ENCODE data around the gene PPP1R14C. TPM values are rescaled to one million over a fixed set of nuclear protein-coding genes. Genes with fewer than 3 reads are reported as not detected.
A peak's percentile ranks its signal among the peaks of the same experiment; 100 is the strongest.
"Not testable (repeated sequence)": the region's sequence is repeated elsewhere in the genome, so short reads cannot be mapped to it uniquely, and the experiment has no call there.

PPP1R14C gene
- total and polyA plus RNA-seq, 2 of the 13 experiments (the other 11 are each of a cell fraction or from before 2014, with no cell fraction given), result not detected

DNA sequence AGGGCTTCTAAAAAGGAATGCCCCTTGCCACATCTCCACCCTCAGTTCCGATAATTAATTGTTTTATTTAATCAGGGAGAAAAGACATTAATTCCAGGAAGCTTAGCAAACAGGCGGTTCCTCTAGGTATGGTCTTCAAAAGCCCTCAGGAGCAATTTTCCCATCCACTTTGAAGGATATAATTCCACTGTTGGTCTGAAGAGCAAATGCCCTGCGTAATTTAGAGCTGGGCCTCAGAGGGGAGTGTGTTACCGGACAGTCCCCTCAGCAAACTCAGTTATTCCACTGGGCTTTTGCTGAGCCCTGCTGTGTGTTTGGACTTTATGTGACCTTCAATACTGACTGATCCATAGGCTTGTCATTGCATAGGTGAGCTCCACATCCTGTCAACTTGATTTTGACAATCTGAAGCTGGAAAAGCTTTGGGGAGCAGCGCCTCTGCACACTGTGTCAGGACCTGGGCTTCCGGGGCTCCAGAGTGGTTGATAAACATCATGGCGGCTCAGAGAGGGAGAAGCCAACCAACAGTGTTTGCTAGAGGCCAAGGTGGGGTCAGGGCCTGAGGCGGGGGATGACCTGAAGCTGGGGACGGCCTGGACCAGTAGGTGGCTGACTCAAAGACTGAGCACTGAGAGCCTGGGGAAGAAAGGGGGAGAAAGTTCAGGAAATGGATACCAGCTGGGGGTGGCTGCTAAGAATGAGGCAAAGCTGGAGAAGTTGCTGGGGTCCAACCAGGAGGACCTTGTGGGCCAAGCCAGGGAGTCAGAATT, 43.5 kb downstream of the PPP1R14C start (continued):
- TF ChIP-seq PPARG (CRISPR knock-in tag; conservative IDR thresholded peaks at IDR 0.05), result no peak
- no peak for TF ChIP-seq ARNTL (CRISPR knock-in tag; IDR thresholded peaks at IDR 0.05)
- no peak for TF ChIP-seq NR2F6 (IDR thresholded peaks at IDR 0.05)
- TF ChIP-seq NR2F6 (CRISPR knock-in tag; IDR thresholded peaks at IDR 0.05), result no peak
- no peak for TF ChIP-seq SETDB1 (CRISPR knock-in tag; IDR thresholded peaks at IDR 0.05; ENCODE audit: borderline replicate concordance)
- TF ChIP-seq RARA (CRISPR knock-in tag; IDR thresholded peaks at IDR 0.05), result no peak
- TF ChIP-seq TOPORS (CRISPR knock-in tag; IDR thresholded peaks at IDR 0.05), result no peak
- TF ChIP-seq, protein P1, sequence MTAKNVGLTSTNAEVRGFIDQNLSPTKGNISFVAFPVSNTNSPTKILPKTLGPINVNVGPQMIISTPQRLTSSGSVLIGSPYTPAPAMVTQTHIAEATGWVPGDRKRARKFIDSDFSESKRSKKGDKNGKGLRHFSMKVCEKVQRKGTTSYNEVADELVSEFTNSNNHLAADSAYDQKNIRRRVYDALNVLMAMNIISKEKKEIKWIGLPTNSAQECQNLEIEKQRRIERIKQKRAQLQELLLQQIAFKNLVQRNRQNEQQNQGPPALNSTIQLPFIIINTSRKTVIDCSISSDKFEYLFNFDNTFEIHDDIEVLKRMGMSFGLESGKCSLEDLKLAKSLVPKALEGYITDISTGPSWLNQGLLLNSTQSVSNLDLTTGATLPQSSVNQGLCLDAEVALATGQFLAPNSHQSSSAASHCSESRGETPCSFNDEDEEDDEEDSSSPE (CRISPR knock-in tag; IDR thresholded peaks at IDR 0.05), result no peak

DNA sequence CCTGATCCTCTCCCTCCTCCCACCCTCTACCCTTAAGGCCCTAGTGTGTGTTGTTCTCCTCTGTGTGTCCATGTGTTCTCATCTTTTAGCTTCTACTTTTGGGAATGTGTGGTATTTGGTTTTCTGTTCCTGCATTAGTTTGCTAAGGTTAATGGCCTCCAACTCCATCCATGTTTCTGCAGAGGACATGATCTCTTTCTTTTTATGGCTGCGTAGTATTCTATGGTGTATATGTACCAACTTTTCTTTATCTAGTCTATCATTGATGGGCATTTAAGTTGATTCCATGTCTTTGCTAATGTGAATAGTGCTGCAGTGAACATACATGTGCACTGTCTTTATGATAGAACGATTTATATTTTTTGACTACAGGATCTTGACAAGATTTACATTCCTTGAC, 44.6 kb downstream of the PPP1R14C start:
- H2AFZ ChIP-seq (ENCODE audit: low read length); H4K20me1 ChIP-seq (ENCODE audit: insufficient read depth, low read length); CTCF ChIA-PET (ENCODE audit: low intra/inter-chr PET ratio, low total read pairs); H3K4me2 ChIP-seq (ENCODE audit: low read depth, low read length); H3K27me3 ChIP-seq (ENCODE audit: control insufficient read depth in 1 of 2, insufficient read depth in 2 of 2, low read length in 2 of 2); H3K4me1 ChIP-seq (ENCODE audit: insufficient read depth, low read length); POLR2A ChIA-PET; H3K4me3 ChIP-seq (replicated peaks in 1 of 3; ENCODE audit: insufficient read depth in 1 of 3, low read depth in 2 of 3, low read length in 3 of 3); BruUV-seq (replicated peaks); H3K27ac ChIP-seq (ENCODE audit: extremely low read length, insufficient read depth, low read length); in situ Hi-C loops (cut with HindIII; ENCODE audit: extremely low pct_ligation_motif_present, low pct_unique_long_range_greater_than_20kb); intact Hi-C loops (cut with micrococcal nuclease; ENCODE audit: unreplicated experiment); H3K36me3 ChIP-seq (replicated peaks in 1 of 2; ENCODE audit: control insufficient read depth in 1 of 2, insufficient read depth in 2 of 2, low read length in 2 of 2); H3K79me2 ChIP-seq (ENCODE audit: insufficient read depth, low read length); DNase-seq (ENCODE audit: low spot score); ATAC-seq; H3K9me3 ChIP-seq (ENCODE audit: low read length); H3K9ac ChIP-seq (ENCODE audit: insufficient read depth, low read depth, low read length): not testable (repeated sequence)
- FAIRE-seq, result peak; percentile 18
- WGBS (ENCODE audit: low lambda C conversion rate), result 56% methylated on average over 2 of the region's 2 CpGs

All from HepG2 (cell line).